A673 (cell line): ENCODE data around the gene EWSR1. TPM values are rescaled to one million over a fixed set of nuclear protein-coding genes. Genes with fewer than 3 reads are reported as not detected.
A peak's percentile ranks its signal among the peaks of the same experiment; 100 is the strongest.
"Not testable (repeated sequence)": the region's sequence is repeated elsewhere in the genome, so short reads cannot be mapped to it uniquely, and the experiment has no call there.

Experiments
- BruUV-seq: library from RNA; stranded (reverse); fragments of 400-500 nt; replicated peaks from 2 replicates; lab custom pipeline; 2021; lab: Mats Ljungman, UMichigan
- CTCF ChIA-PET: fragments of 300-600 bp; sonication (Branson Sonifier 250); formaldehyde crosslinking; loops from one replicate; lab custom pipeline; 2022; ENCODE audit warnings: antibody characterized with exemption; lab: Charles Lee
- POLR2A ChIA-PET: fragments of 300-600 bp; sonication (Branson Sonifier 250); formaldehyde crosslinking; loops from one replicate; lab custom pipeline; 2022; ENCODE audit warnings: antibody characterized with exemption; ENCODE audit not compliant: low non-redundant PET; lab: Charles Lee
- DNase-seq: peaks from one replicate; pipeline ENCODE4 v3.0.0-alpha.2; 2015; ENCODE audit warnings: low spot score
- H3K27ac ChIP-seq: fragments of 200-600 bp; sonication (generic); 2 replicates; pipeline ENCODE4 v1.5.1; 2016; ENCODE audit warnings: mixed run types, low read depth, mild to moderate bottlenecking, mixed read lengths, antibody characterized with exemption, low read length; ENCODE audit not compliant: poor library complexity, severe bottlenecking
- H3K27me3 ChIP-seq: fragments of 200-600 bp; sonication (generic); replicated peaks from 2 replicates; pipeline ENCODE4 v1.6.1; 2017; ENCODE audit warnings: mixed run types, low read depth, mild to moderate bottlenecking, mixed read lengths, antibody characterized with exemption, low read length; ENCODE audit not compliant: insufficient read depth, poor library complexity
- H3K36me3 ChIP-seq: fragments of 200-600 bp; sonication (generic); 2 replicates; pipeline ENCODE4 v1.6.1; 2016; ENCODE audit warnings: mixed run types, mild to moderate bottlenecking, mixed read lengths, antibody characterized with exemption, low read length; ENCODE audit not compliant: insufficient read depth, poor library complexity, severe bottlenecking
- H3K4me1 ChIP-seq: fragments of 200-600 bp; sonication (generic); 2 replicates; pipeline ENCODE4 v1.6.1; 2017; ENCODE audit warnings: mixed run types, mild to moderate bottlenecking, mixed read lengths, antibody characterized with exemption, low read length; ENCODE audit not compliant: insufficient read depth, poor library complexity, severe bottlenecking
- H3K4me3 ChIP-seq: fragments of 200-600 bp; sonication (generic); 2 replicates; pipeline ENCODE4 v1.5.1; 2016; ENCODE audit warnings: low read depth, mixed run types, mild to moderate bottlenecking, mixed read lengths, low read length; ENCODE audit not compliant: poor library complexity, severe bottlenecking
- H3K9me3 ChIP-seq: fragments of 200-600 bp; sonication (generic); 2 replicates; pipeline ENCODE4 v1.6.1; 2016; ENCODE audit warnings: mixed run types, low read depth, mild to moderate bottlenecking, mixed read lengths, antibody characterized with exemption, low read length; ENCODE audit not compliant: poor library complexity, severe bottlenecking
- EZH2 ChIP-seq: fragments of 200-600 bp; sonication (generic); IDR thresholded peaks from 2 replicates; pipeline ENCODE4 v1.6.1; 2017; ENCODE audit warnings: borderline replicate concordance, low read depth, mild to moderate bottlenecking, mixed read lengths, antibody characterized with exemption, low read length; ENCODE audit not compliant: poor library complexity, severe bottlenecking
- intact Hi-C: fragments of 100-400 bp; cut with micrococcal nuclease; formaldehyde crosslinking; loops from one replicate; pipeline ENCODE4 v1.10.0; 2022; ENCODE audit not compliant: unreplicated experiment
- total RNA-seq: library from RNA; stranded (reverse); gene quantifications from 2 replicates; pipeline ENCODE4 v1.2.3, GENCODE V29; 2021
- TF ChIP-seq, protein P1 (sequence below): fragments of 300-800, 200-600 bp; sonication (generic); conservative IDR thresholded peaks from 2 replicates; pipeline ENCODE4 v1.5.1; 2017; ENCODE audit warnings: low read depth, mild to moderate bottlenecking, antibody characterized with exemption, low read length, moderate library complexity, mixed read lengths

EWSR1 gene
- total RNA-seq, 1 experiment from 2014 or later, result 358 TPM

DNA sequence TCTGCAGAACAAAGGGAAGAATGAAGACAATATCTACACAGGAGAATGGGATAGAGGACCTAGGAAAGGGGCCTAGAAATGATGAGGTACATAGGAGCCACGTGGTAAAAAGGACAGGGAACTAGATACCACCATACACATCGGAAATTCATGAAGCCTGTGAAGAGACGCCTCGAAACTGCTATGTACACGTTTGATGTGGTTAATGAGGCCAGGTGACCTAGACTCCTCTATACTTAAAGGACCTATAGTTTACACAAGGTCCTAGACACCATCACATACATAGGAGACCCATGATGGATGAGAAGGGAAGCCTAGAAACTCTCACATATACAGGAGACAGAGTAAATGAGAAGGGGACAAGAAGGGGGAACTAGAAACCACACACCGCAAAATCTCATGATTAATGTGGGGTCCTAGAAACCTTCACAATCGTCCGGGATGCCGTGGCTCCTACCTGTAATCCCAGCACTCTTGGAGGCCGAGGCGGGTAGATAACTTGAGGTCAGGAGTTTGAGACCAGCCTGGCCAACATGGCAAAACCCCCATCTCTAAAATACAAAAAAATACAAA is 24.1 kb upstream of the EWSR1 start:
- DNase-seq, result no peak
- Histone ChIP-seq H3K36me3 (no peaks in the 10 kb centered on the region), H3K4me1 (no peaks in the 10 kb centered on the region), H3K27ac (no peak overlapping the region), H3K9me3 (peaks cover 3% of the 10 kb centered on the region), H3K4me3 (no peak overlapping the region), H3K27me3 (no peaks in the 10 kb centered on the region)
- TF ChIP-seq EZH2, result no peak
- TF ChIP-seq, protein P1, sequence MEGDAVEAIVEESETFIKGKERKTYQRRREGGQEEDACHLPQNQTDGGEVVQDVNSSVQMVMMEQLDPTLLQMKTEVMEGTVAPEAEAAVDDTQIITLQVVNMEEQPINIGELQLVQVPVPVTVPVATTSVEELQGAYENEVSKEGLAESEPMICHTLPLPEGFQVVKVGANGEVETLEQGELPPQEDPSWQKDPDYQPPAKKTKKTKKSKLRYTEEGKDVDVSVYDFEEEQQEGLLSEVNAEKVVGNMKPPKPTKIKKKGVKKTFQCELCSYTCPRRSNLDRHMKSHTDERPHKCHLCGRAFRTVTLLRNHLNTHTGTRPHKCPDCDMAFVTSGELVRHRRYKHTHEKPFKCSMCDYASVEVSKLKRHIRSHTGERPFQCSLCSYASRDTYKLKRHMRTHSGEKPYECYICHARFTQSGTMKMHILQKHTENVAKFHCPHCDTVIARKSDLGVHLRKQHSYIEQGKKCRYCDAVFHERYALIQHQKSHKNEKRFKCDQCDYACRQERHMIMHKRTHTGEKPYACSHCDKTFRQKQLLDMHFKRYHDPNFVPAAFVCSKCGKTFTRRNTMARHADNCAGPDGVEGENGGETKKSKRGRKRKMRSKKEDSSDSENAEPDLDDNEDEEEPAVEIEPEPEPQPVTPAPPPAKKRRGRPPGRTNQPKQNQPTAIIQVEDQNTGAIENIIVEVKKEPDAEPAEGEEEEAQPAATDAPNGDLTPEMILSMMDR, result no peak
- ChIA-PET POLR2A (no interaction called here), CTCF (no interaction called here)
- intact Hi-C loops, result loop anchor here (2.0 to 10.0 kb wide), 3 partner anchors 199 to 649 kb away; no protein-coding TSS in a partner anchor
- no TSS peak for BruUV-seq

DNA sequence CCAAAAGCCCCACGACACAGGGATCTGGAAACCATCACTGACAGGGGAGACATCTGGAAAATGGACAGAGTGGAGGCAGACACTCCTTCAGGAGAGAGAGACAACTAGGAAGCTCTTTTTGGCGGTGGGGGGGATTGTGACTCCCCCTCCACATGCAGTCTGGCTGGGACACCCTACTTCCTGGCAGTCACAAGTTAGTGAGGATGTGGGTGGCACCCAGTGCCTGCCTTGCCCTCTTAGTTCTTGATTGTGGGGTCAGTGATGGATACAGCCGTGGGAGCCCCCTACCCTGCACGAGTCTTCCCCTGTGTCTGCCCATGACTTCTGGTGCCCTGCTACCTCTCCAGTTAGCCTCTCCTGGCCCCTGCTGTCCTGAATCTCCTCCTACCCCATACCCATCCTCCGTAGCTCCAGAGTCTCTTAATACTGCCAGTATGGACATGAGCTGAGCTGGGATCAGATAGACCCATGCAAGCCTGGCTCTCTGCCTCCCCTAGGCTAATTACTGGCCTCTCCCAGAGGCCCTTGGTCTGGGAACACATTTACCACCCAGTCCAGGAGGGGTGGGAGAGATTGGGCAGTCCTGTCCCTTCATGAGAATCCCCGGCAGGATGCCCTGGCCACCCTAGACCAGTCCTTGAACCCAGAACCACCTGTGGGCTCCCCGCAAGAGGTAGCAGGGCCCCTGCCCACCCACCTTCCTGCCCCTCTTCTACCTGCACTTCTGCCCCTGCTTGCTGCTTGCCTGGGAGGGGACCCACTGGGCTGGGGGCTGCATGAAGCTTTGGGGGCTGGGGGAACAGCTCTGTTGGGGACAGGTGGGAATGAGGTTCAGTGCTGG is 23.1 kb upstream of the EWSR1 start:
- peaks cover 3% of the 10 kb centered on the region for H3K9me3 ChIP-seq
- intact Hi-C loops, result loop anchor here (2.0 to 10.0 kb wide), 5 partner anchors 43 to 650 kb away; no protein-coding TSS in a partner anchor
- POLR2A ChIA-PET, result no interaction called here
- no peaks in the 10 kb centered on the region for H3K36me3 ChIP-seq
- no peak for DNase-seq
- CTCF ChIA-PET, result interaction anchor here (0.6 to 1.4 kb wide), 8 partner anchors 39 to 1225 kb away, joined by 3 to 9 read pairs (median 4); partner anchors contain the start of gene EMID1
- BruUV-seq, result no TSS peak
- no peak for TF ChIP-seq EZH2
- TF ChIP-seq, protein P1, result no peak
- no peak overlapping the region for H3K4me3 ChIP-seq
- H3K27me3 ChIP-seq, result no peaks in the 10 kb centered on the region
- H3K27ac ChIP-seq, result no peak overlapping the region
- no peaks in the 10 kb centered on the region for H3K4me1 ChIP-seq

DNA sequence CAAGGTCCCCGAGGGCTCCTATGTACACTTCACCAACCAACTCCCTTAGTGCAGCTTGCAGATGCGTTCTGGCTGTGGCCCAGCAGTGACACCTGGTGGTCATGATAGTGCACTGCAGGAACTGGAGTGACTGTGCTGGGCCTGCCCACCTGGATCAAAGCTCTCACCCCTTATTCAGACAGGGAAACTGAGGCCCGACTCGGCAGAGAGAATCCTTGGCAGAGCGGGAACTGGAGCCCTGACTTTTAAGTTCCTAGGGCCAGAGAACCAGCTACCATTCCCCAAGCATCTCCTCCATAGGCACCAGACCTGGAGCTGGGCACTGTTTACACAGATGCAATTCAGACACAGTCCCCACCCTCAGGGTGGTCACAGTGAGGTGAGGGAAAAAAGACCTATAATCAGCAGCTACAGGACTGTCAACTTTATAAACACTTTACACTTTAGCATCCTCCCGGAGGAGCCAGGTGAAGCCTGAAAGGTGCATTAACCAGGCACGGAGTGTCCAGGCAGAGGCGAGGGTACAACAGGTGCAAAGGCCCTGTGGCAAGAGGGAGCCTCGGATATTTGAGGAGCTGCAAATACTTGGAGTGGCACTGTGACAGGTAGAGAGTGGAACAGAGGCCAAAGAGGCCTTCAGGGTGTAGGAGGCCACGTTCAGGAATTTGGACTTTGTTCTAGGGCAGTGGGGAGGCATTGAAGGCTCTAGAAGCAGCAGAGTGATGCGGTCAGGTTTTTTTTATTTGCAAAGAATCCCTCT is 22.3 kb upstream of the EWSR1 start:
- Histone ChIP-seq H3K36me3 (no peaks in the 10 kb centered on the region), H3K9me3 (peaks cover 3% of the 10 kb centered on the region), H3K27ac (no peak overlapping the region), H3K4me3 (no peak overlapping the region), H3K27me3 (no peaks in the 10 kb centered on the region), H3K4me1 (no peaks in the 10 kb centered on the region)
- POLR2A ChIA-PET, result no interaction called here
- intact Hi-C loops, result loop anchor here (2.0 to 10.0 kb wide), 5 partner anchors 44 to 651 kb away; no protein-coding TSS in a partner anchor
- DNase-seq, result peak; percentile 70
- no peak for TF ChIP-seq EZH2
- TF ChIP-seq, protein P1, result peak; percentile 98
- no TSS peak for BruUV-seq
- CTCF ChIA-PET, result interaction anchor here (0.6 to 1.4 kb wide), 9 partner anchors 40 to 1226 kb away, joined by 3 to 9 read pairs (median 4); partner anchors contain the start of gene EMID1

DNA sequence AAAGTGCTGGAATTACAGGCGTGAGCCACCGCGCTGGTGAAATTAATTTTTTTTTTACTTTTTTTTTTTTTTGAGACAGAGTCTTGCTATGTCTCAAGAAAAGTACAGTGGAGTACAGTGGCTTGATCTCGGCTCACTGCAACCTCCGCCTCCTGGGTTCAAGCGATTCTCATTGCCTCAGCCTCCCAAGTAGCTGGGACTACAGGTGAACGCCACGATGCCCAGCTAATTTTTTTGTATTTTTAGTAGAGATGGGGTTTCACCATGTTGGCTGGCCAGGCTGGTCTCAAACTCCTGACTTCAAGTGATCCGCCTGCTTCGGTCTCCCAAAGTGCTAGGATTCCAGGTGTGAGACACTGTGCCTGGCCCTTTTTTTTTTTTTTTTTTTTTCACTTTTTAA is 20.2 kb upstream of the EWSR1 start:
- H3K27ac ChIP-seq, DNase-seq, H3K4me3 ChIP-seq, BruUV-seq, H3K27me3 ChIP-seq, H3K36me3 ChIP-seq, H3K4me1 ChIP-seq, CTCF ChIA-PET, H3K9me3 ChIP-seq, POLR2A ChIA-PET: not testable (repeated sequence)
- intact Hi-C loops, result loop anchor here (5.0 to 10.0 kb wide), 4 partner anchors 46 to 653 kb away; no protein-coding TSS in a partner anchor
